Measurements from ENCODE around the gene CHD2.
A peak's percentile ranks its signal among the peaks of the same experiment; 100 is the strongest.
"Not testable (repeated sequence)": the region's sequence is repeated elsewhere in the genome, so short reads cannot be mapped to it uniquely, and the experiment has no call there.

CHD2 gene

GRCh38 chr15:93035092-93035915 lies 135.2 kb downstream of the CHD2 start:
- no peak for DNase-seq (ENCODE audit: low spot score)

- DNase-seq (ENCODE audit: low spot score): peak; percentile 67
Observed at GRCh38 chr15:93035953-93036810, 136.1 kb downstream of the CHD2 start.

- DNase-seq (ENCODE audit: low spot score): peak; percentile 47
Observed at GRCh38 chr15:93036951-93037819, 137.1 kb downstream of the CHD2 start.

GRCh38 chr15:93037820-93038705 lies 137.9 kb downstream of the CHD2 start:
- DNase-seq (ENCODE audit: low spot score): no peak

- not testable (repeated sequence) for DNase-seq (ENCODE audit: low spot score)
Observed at GRCh38 chr15:93039562-93040287, 139.6 kb downstream of the CHD2 start.

- DNase-seq (ENCODE audit: low spot score): no peak
Observed at GRCh38 chr15:93040288-93041158, 140.4 kb downstream of the CHD2 start.

GRCh38 chr15:93041159-93041547 lies 141.0 kb downstream of the CHD2 start:
- no peak for DNase-seq (ENCODE audit: low spot score)

GRCh38 chr15:93042211-93042610 lies 142.1 kb downstream of the CHD2 start:
- no peak for DNase-seq (ENCODE audit: low spot score)

- DNase-seq (ENCODE audit: low spot score): no peak
Observed at GRCh38 chr15:93042691-93043378, 142.7 kb downstream of the CHD2 start.

- no peak for DNase-seq (ENCODE audit: low spot score)
Observed at GRCh38 chr15:93043621-93044300, 143.6 kb downstream of the CHD2 start.

- DNase-seq (ENCODE audit: low spot score): no peak
Observed at GRCh38 chr15:93044301-93045190, 144.4 kb downstream of the CHD2 start.

GRCh38 chr15:93045191-93045785 lies 145.2 kb downstream of the CHD2 start:
- DNase-seq (ENCODE audit: low spot score): no peak

GRCh38 chr15:93046120-93046519 lies 146.0 kb downstream of the CHD2 start:
- no peak for DNase-seq (ENCODE audit: low spot score)

- DNase-seq (ENCODE audit: low spot score): no peak
Observed at GRCh38 chr15:93046721-93047120, 146.6 kb downstream of the CHD2 start.

- DNase-seq (ENCODE audit: low spot score): no peak
Observed at GRCh38 chr15:93047621-93048425, 147.7 kb downstream of the CHD2 start.

- no peak for DNase-seq (ENCODE audit: low spot score)
Observed at GRCh38 chr15:93048426-93048721, 148.2 kb downstream of the CHD2 start.

Measured in SK-N-DZ (cell line).